ENCODE data around the gene OLAH.

The OLAH gene

GRCh38 chr10:15046626-15047025, 2.9 kb downstream of the OLAH start:
- Histone ChIP-seq H3K4me1 (ENCODE audit: control insufficient read depth, insufficient read depth, low read length) (no peaks in the 10 kb centered on the region), H3K27ac (ENCODE audit: extremely low read depth, low read depth, low read length) (no peak overlapping the region), H3K4me3 (ENCODE audit: low read depth, low read length) (no peak overlapping the region), H3K36me3 (ENCODE audit: control insufficient read depth in 2 of 2, insufficient read depth in 1 of 2, low read length in 2 of 2) (no peaks in the 10 kb centered on the region), H3K9me3 (ENCODE audit: control insufficient read depth, insufficient read depth, low read depth, low read length) (no peaks in the 10 kb centered on the region)
- TF ChIP-seq SCRT1 (tag by site-specific recombination; IDR thresholded peaks at IDR 0.05; ENCODE audit: borderline replicate concordance) (no peak), ZNF248 (tag by site-specific recombination; IDR thresholded peaks at IDR 0.05) (no peak), PRDM1 (tag by site-specific recombination; IDR thresholded peaks at IDR 0.05) (no peak)
- CTCF ChIA-PET: no interaction called here
- POLR2A ChIA-PET: no interaction called here

GRCh38 chr10:15049533-15049932, 5.8 kb downstream of the OLAH start:
- Histone ChIP-seq H3K4me1 (ENCODE audit: control insufficient read depth, insufficient read depth, low read length) (no peaks in the 10 kb centered on the region), H3K36me3 (ENCODE audit: control insufficient read depth in 2 of 2, insufficient read depth in 1 of 2, low read length in 2 of 2) (no peaks in the 10 kb centered on the region), H3K4me3 (ENCODE audit: low read depth, low read length) (no peak overlapping the region), H3K9me3 (ENCODE audit: control insufficient read depth, insufficient read depth, low read depth, low read length) (no peaks in the 10 kb centered on the region), H3K27ac (ENCODE audit: extremely low read depth, low read depth, low read length) (no peak overlapping the region)
- TF ChIP-seq ZNF624 (tag by site-specific recombination; IDR thresholded peaks at IDR 0.05) (no peak), ZNF48 (tag by site-specific recombination; IDR thresholded peaks at IDR 0.05) (no peak), ZNF571 (tag by site-specific recombination; IDR thresholded peaks at IDR 0.05) (no peak), ZNF843 (tag by site-specific recombination; IDR thresholded peaks at IDR 0.05) (no peak), ZBTB10 (tag by site-specific recombination; IDR thresholded peaks at IDR 0.05) (no peak), ZNF175 (tag by site-specific recombination; IDR thresholded peaks at IDR 0.05) (no peak), BCL6B (tag by site-specific recombination; IDR thresholded peaks at IDR 0.05) (no peak), SCRT2 (tag by site-specific recombination; IDR thresholded peaks at IDR 0.05) (no peak), ZNF423 (tag by site-specific recombination; IDR thresholded peaks at IDR 0.05) (no peak), GFI1B (tag by site-specific recombination; IDR thresholded peaks at IDR 0.05) (no peak), ZEB2 (tag by site-specific recombination; IDR thresholded peaks at IDR 0.05) (no peak), ZNF211 (tag by site-specific recombination; IDR thresholded peaks at IDR 0.05; ENCODE audit: low read depth) (no peak), KLF1 (tag by site-specific recombination; IDR thresholded peaks at IDR 0.05) (no peak), MZF1 (tag by site-specific recombination; IDR thresholded peaks at IDR 0.05; ENCODE audit: borderline replicate concordance) (no peak)
- POLR2A ChIA-PET: interaction anchor here (0.7 kb wide), 1 partner anchor 407 kb away, joined by 3 read pairs; no protein-coding TSS in a partner anchor
- CTCF ChIA-PET: interaction anchor here (0.6 kb wide), 2 partner anchors 77 to 1677 kb away, joined by 3 read pairs; no protein-coding TSS in a partner anchor

GRCh38 chr10:15052121-15052520, 8.4 kb downstream of the OLAH start:
- TF ChIP-seq ZNF843 (tag by site-specific recombination; IDR thresholded peaks at IDR 0.05) (no peak), GLI2 (tag by site-specific recombination; IDR thresholded peaks at IDR 0.05; ENCODE audit: borderline replicate concordance, low read depth) (no peak), GLIS2 (tag by site-specific recombination; IDR thresholded peaks at IDR 0.05) (no peak), IKZF3 (tag by site-specific recombination; IDR thresholded peaks at IDR 0.05) (no peak), KLF16 (tag by site-specific recombination; IDR thresholded peaks at IDR 0.05) (no peak), ZNF600 (tag by site-specific recombination; IDR thresholded peaks at IDR 0.05) (no peak), ZNF169 (tag by site-specific recombination; IDR thresholded peaks at IDR 0.05) (no peak), ZNF670 (tag by site-specific recombination; IDR thresholded peaks at IDR 0.05; ENCODE audit: low read depth) (no peak), ZSCAN30 (tag by site-specific recombination; IDR thresholded peaks at IDR 0.05) (no peak), ZNF558 (tag by site-specific recombination; IDR thresholded peaks at IDR 0.05) (no peak)
- POLR2A ChIA-PET: no interaction called here
- no peak overlapping the region for H3K4me3 ChIP-seq (ENCODE audit: low read depth, low read length)
- no peaks in the 10 kb centered on the region for H3K4me1 ChIP-seq (ENCODE audit: control insufficient read depth, insufficient read depth, low read length)
- CTCF ChIA-PET: no interaction called here
- H3K9me3 ChIP-seq (ENCODE audit: control insufficient read depth, insufficient read depth, low read depth, low read length): no peaks in the 10 kb centered on the region
- no peak overlapping the region for H3K27ac ChIP-seq (ENCODE audit: extremely low read depth, low read depth, low read length)
- H3K36me3 ChIP-seq (ENCODE audit: control insufficient read depth in 2 of 2, insufficient read depth in 1 of 2, low read length in 2 of 2): no peaks in the 10 kb centered on the region
